NCI-H1694 treated with DMSO at 0.1 percent for 48 hours (cell line): ENCODE results near the gene NEO1.
A peak's percentile ranks its signal among the peaks of the same experiment; 100 is the strongest.
"Not testable (repeated sequence)": the region's sequence is repeated elsewhere in the genome, so short reads cannot be mapped to it uniquely, and the experiment has no call there.

Source experiments
- DNase-seq: peaks from one replicate; lab custom pipeline; 2025; lab: John Stamatoyannopoulos, UW

NEO1 gene

GRCh38 chr15:73265536-73266153 is 213.4 kb downstream of the NEO1 start:
- peak; percentile 7 for DNase-seq

GRCh38 chr15:73268457-73268856 is 216.2 kb downstream of the NEO1 start:
- no peak for DNase-seq

GRCh38 chr15:73270366-73271097 is 218.3 kb downstream of the NEO1 start:
- no peak for DNase-seq

GRCh38 chr15:73273181-73274002 is 221.1 kb downstream of the NEO1 start:
- peak; percentile 54 for DNase-seq

GRCh38 chr15:73275862-73276261 is 223.6 kb downstream of the NEO1 start:
- DNase-seq, result no peak

GRCh38 chr15:73282567-73283365 is 230.5 kb downstream of the NEO1 start:
- no peak for DNase-seq

GRCh38 chr15:73283366-73283962 is 231.2 kb downstream of the NEO1 start:
- DNase-seq, result no peak

- no peak for DNase-seq
Observed at GRCh38 chr15:73284090-73284716, 231.9 kb downstream of the NEO1 start.

GRCh38 chr15:73286311-73286710 is 234.0 kb downstream of the NEO1 start:
- DNase-seq, result no peak

- no peak for DNase-seq
Observed at GRCh38 chr15:73287019-73287418, 234.8 kb downstream of the NEO1 start.

- no peak for DNase-seq
Observed at GRCh38 chr15:73291441-73291840, 239.2 kb downstream of the NEO1 start.

- DNase-seq, result no peak
Observed at GRCh38 chr15:73293773-73294172, 241.5 kb downstream of the NEO1 start.

GRCh38 chr15:73295630-73296286 is 243.5 kb downstream of the NEO1 start:
- no peak for DNase-seq

- no peak for DNase-seq
Observed at GRCh38 chr15:73296609-73297353, 244.5 kb downstream of the NEO1 start.

- DNase-seq, result no peak
Observed at GRCh38 chr15:73298522-73299245, 246.4 kb downstream of the NEO1 start.

GRCh38 chr15:73300286-73300685 is 248.0 kb downstream of the NEO1 start:
- not testable (repeated sequence) for DNase-seq

GRCh38 chr15:73303636-73304035 is 251.4 kb downstream of the NEO1 start:
- no peak for DNase-seq

GRCh38 chr15:73305331-73306211 is 253.3 kb downstream of the NEO1 start:
- DNase-seq, result peak; percentile 77
